Fibroblast of villous mesenchyme (primary cell): ENCODE results near the gene ERC1. TPM values are rescaled to one million over a fixed set of nuclear protein-coding genes. Genes with fewer than 3 reads are reported as not detected.

Experiments
- DNase-seq: peaks from one replicate; pipeline ENCODE4 v3.0.0-alpha.2; 2010; ENCODE audit warnings: low read depth
- H3K4me3 ChIP-seq: 2 replicates; pipeline ENCODE4 v1.5.1; 2011; ENCODE audit warnings: low read depth, mild to moderate bottlenecking, low read length
- CTCF ChIP-seq: IDR thresholded peaks from 2 replicates; pipeline ENCODE4 v1.5.1; 2012; ENCODE audit warnings: low read depth, mild to moderate bottlenecking, low read length; ENCODE audit not compliant: insufficient read depth
- total RNA-seq: library from RNA; depleted of rRNA; stranded (reverse); fragments of >200 nt; gene quantifications from 2 replicates; pipeline ENCODE4 v1.2.3, GENCODE V29; 2012

ERC1 gene
- total RNA-seq, 1 donor: 49.7 TPM

- DNase-seq: peak; percentile 87
- TF ChIP-seq CTCF: no peak
- H3K4me3 ChIP-seq: no peak overlapping the region
Observed at GRCh38 chr12:1282670-1283315, 291.8 kb downstream of the ERC1 start.

DNA sequence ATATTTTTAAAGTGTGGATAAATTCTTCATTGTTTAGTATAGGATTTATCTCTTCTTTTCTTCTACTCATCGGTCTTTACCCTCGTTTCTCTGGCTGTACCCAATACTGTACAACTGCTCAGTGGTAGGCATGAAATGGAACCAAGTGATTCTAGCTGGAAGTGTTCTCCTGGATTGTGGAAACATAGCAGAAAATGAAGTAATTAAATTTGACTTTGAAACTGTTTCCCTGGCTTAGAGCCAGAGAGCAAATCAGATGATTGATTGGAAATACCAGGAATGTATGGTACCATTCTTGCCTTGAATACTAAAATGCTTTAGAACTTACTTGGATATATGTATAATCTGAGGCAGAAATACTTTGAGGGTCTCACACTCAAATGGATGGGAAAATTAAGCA, 292.3 kb downstream of the ERC1 start:
- TF ChIP-seq CTCF: no peak
- no peak for DNase-seq
- no peak overlapping the region for H3K4me3 ChIP-seq

DNA sequence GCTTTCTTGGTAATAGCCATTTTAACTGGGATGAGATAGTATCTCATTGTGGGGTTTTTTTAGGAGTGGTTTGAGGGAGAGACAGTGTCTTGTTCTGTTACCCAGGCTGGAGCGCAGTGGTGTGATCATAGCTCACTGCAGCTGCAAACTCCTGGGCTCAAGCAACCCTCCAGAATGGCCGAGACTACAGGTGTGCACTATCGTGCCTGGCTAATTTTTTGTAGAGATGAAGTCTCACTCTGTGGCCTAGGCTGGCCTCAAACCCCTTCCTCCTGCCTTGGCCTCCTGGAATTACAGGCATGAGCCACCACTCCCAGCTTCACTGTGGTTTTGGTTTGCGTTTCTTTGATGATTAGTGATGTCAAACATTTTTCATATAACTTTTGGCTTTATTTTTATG, 293.6 kb downstream of the ERC1 start:
- DNase-seq: no peak
- no peak for TF ChIP-seq CTCF
- H3K4me3 ChIP-seq: no peak overlapping the region

- no peak overlapping the region for H3K4me3 ChIP-seq
- TF ChIP-seq CTCF: no peak
- DNase-seq: no peak
Observed at GRCh38 chr12:1287446-1287975, 296.5 kb downstream of the ERC1 start.

DNA sequence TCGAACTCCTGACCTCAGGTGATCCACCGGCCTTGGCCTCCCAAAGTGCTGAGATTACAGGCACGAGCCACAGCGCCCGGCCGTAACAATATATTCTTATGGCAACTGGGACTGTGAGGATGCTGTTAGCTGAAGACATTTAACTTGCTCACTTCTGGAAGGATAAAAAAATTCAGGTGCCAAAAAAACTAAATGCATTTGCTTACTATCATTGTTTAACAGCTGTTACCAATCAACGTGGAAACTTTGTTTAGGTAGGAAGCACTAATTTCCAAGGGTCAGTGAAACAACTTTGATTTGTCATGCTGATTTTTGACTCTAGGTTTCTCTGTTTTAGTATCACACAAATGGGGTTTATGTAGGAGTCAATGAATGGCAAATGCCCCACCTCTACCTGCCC, 297.3 kb downstream of the ERC1 start:
- DNase-seq: no peak
- H3K4me3 ChIP-seq: no peak overlapping the region
- no peak for TF ChIP-seq CTCF

DNA sequence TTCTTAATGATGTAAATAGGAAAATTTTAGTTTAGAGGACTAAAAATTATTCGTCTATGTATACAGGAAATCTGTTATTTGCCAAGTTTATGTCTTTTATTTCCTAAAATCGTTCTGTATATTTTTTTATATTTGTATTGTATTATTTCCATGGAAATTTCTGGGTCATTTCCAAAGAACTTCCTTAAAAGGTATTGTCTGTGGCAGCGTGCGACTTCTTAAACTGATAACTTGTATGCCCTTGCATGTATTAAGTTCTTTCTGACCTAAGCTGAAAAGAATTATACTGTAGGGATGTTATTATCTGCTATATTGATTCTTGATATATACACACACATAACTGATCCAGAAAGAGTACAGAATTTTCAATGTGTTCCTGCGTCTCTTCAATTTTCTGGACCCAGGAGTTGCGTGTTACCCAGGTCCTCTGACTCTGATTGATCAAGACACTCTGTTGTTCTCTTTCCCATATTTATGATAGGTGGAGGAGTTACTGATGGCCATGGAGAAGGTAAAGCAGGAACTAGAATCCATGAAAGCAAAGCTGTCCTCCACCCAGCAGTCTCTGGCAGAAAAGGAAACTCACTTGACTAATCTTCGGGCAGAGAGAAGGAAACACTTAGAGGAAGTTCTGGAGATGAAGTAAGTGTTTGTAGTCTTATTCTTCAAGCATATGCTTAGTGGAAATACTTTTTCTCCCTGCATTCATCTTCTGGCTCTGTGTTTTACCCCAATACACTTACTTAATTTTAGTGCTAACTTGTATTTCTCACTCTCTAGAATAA, 298.5 kb downstream of the ERC1 start:
- no peak for DNase-seq
- no peak for TF ChIP-seq CTCF
- no peak overlapping the region for H3K4me3 ChIP-seq

- H3K4me3 ChIP-seq: no peak overlapping the region
- DNase-seq: no peak
- no peak for TF ChIP-seq CTCF
Observed at GRCh38 chr12:1290716-1291115, 299.7 kb downstream of the ERC1 start.
